AG09309 (cell line): ENCODE results near the gene TDO2.

Source experiments
- DNase-seq: peaks from one replicate; pipeline ENCODE4 v3.0.0-alpha.2; 2010; ENCODE audit warnings: low read depth
- H3K4me3 ChIP-seq: 2 replicates; pipeline ENCODE4 v1.5.1; 2011; ENCODE audit warnings: mild to moderate bottlenecking, low read depth, low read length, moderate library complexity; ENCODE audit not compliant: control insufficient read depth
- CTCF ChIP-seq: IDR thresholded peaks from 2 replicates; pipeline ENCODE4 v1.5.1; 2011; ENCODE audit warnings: mild to moderate bottlenecking, low read depth, low read length, inconsistent platforms; ENCODE audit not compliant: insufficient read depth, control insufficient read depth; ENCODE audit errors: missing control alignments

The TDO2 gene

GRCh38 chr4:155903453-155903852 lies at the start of gene TDO2:
TSS of gene TDO2 (plus strand) at chr4:155903696. CDS start at chr4:155903759, 63 bp downstream.
- no peak within 1 kb of the TSS for H3K4me3 ChIP-seq
- DNase-seq = no peak
- no peak for TF ChIP-seq CTCF

GRCh38 chr4:155854582-155855226 lies 48.8 kb upstream of the TDO2 start:
- no peak for TF ChIP-seq CTCF
- DNase-seq = peak; percentile 11
- no peak overlapping the region for H3K4me3 ChIP-seq

- TF ChIP-seq CTCF = no peak
- H3K4me3 ChIP-seq = no peak overlapping the region
- no peak for DNase-seq
Measured at GRCh38 chr4:155855897-155856296, 47.6 kb upstream of the TDO2 start.

- no peak for DNase-seq
- TF ChIP-seq CTCF = no peak
- H3K4me3 ChIP-seq = no peak within 1 kb of the TSS
Measured at GRCh38 chr4:155866177-155866576, 37.3 kb upstream of the TDO2 start, which contains the start of gene ASIC5. TSS of gene ASIC5 (minus strand) at chr4:155866277. CDS start at chr4:155866226, 51 bp downstream.

- TF ChIP-seq CTCF = no peak
- no peak overlapping the region for H3K4me3 ChIP-seq
- DNase-seq = no peak
Measured at GRCh38 chr4:155875878-155876277, 27.6 kb upstream of the TDO2 start.

- no peak for DNase-seq
- no peak for TF ChIP-seq CTCF
- no peak overlapping the region for H3K4me3 ChIP-seq
Measured at GRCh38 chr4:155877971-155878370, 25.5 kb upstream of the TDO2 start.

- no peak for TF ChIP-seq CTCF
- no peak for DNase-seq
- no peak overlapping the region for H3K4me3 ChIP-seq
Measured at GRCh38 chr4:155878611-155879010, 24.9 kb upstream of the TDO2 start.
